Naive thymus-derived CD4-positive, alpha-beta T cell (primary cell): ENCODE data around the gene POMGNT1. TPM values are rescaled to one million over a fixed set of nuclear protein-coding genes. Genes with fewer than 3 reads are reported as not detected.

Experiments
- ATAC-seq: fragments of 150-1000 bp; cut with Tn5 transposase; 2 replicates; pipeline ENCODE4 v1.10.0; 2021; ENCODE audit warnings: mild to moderate bottlenecking, moderate library complexity
- CTCF ChIA-PET: fragments of 350-600 bp; sonication (Branson Sonifier 250); formaldehyde crosslinking; loops from one replicate; lab custom pipeline; 2021; ENCODE audit warnings: antibody characterized with exemption; lab: Charles Lee
- POLR2A ChIA-PET: fragments of 350-600 bp; sonication (Branson Sonifier 250); formaldehyde crosslinking; loops from one replicate; lab custom pipeline; 2021; ENCODE audit warnings: antibody characterized with exemption, inconsistent platforms; lab: Charles Lee
- DNase-seq, 9 donors: peaks; one replicate each; pipeline versions ENCODE4 v3.0.0 to v3.0.0-alpha.2; 2020 to 2022; ENCODE audit warnings: mixed read lengths in 1 of 9
- H3K27ac ChIP-seq: one replicate; pipeline ENCODE4 v1.7.0; 2013; ENCODE audit warnings: mild to moderate bottlenecking, low read depth, low read length, moderate library complexity
- H3K27me3 ChIP-seq, 2 donors: one replicate each; pipeline ENCODE4 v1.7.0; 2013; ENCODE audit warnings: low read length in 2 of 2, mild to moderate bottlenecking in 2 of 2, moderate library complexity in 2 of 2; ENCODE audit not compliant: control insufficient read depth in 2 of 2, insufficient read depth in 2 of 2
- H3K36me3 ChIP-seq, 3 experiments: 1 replicate in 2 of 3; 2 replicates in 1 of 3; pipeline ENCODE4 v1.7.0; 2013; ENCODE audit warnings: low read length in 3 of 3, mild to moderate bottlenecking in 3 of 3, moderate library complexity in 1 of 3; ENCODE audit not compliant: insufficient read depth in 3 of 3, control insufficient read depth in 2 of 3
- H3K4me1 ChIP-seq, 2 donors: one replicate each; pipeline ENCODE4 v1.7.0; 2013; ENCODE audit warnings: low read length in 2 of 2, mild to moderate bottlenecking in 2 of 2, moderate library complexity in 1 of 2; ENCODE audit not compliant: control insufficient read depth in 2 of 2, insufficient read depth in 2 of 2
- H3K4me3 ChIP-seq: 2 replicates; pipeline ENCODE4 v1.7.0; 2013; ENCODE audit warnings: mild to moderate bottlenecking, low read length
- H3K9me3 ChIP-seq, 3 experiments: 1 replicate in 2 of 3; 2 replicates in 1 of 3; pipeline ENCODE4 v1.7.0; 2013; ENCODE audit warnings: low read length in 3 of 3; ENCODE audit not compliant: control insufficient read depth in 2 of 3
- H3K27ac Mint-ChIP-seq, 9 donors: one replicate each; pipeline ENCODE4 v1.8.0; 2020 to 2022; ENCODE audit warnings: mixed read lengths in 9 of 9, mild to moderate bottlenecking in 8 of 9, moderate library complexity in 5 of 9, inconsistent platforms in 2 of 9
- H3K27me3 Mint-ChIP-seq, 5 donors: one replicate each; pipeline ENCODE4 v1.8.0; 2021 to 2022; ENCODE audit warnings: mixed read lengths in 5 of 5, mild to moderate bottlenecking in 1 of 5
- H3K36me3 Mint-ChIP-seq, 5 donors: one replicate each; pipeline ENCODE4 v1.8.0; 2020 to 2022; ENCODE audit warnings: mixed read lengths in 5 of 5, mild to moderate bottlenecking in 3 of 5, inconsistent platforms in 1 of 5
- H3K4me1 Mint-ChIP-seq, 7 donors: one replicate each; pipeline ENCODE4 v1.8.0; 2020 to 2022; ENCODE audit warnings: mixed read lengths in 7 of 7, mild to moderate bottlenecking in 3 of 7, inconsistent platforms in 1 of 7
- H3K4me3 Mint-ChIP-seq, 10 donors: one replicate each; pipeline ENCODE4 v1.8.0; 2020 to 2022; ENCODE audit warnings: mild to moderate bottlenecking in 10 of 10, mixed read lengths in 10 of 10, moderate library complexity in 6 of 10, inconsistent platforms in 2 of 10
- H3K9me3 Mint-ChIP-seq, 11 donors: one replicate each; pipeline ENCODE4 v1.8.0; 2020 to 2022; ENCODE audit warnings: mixed read lengths in 11 of 11, mild to moderate bottlenecking in 4 of 11, inconsistent platforms in 1 of 11, moderate library complexity in 1 of 11
- intact Hi-C, 2 donors: fragments of 100-400 bp; cut with micrococcal nuclease; formaldehyde crosslinking; loops; one replicate each; pipeline ENCODE4 v1.15.1; 2023
- polyA plus RNA-seq, 2 donors: library from polyadenylated mRNA; unstranded; fragments of 300-500 nt; fragmentation: Illumina TruSeq; gene quantifications; one replicate each; pipeline ENCODE4 v1.2.3, GENCODE V29; 2021
- total RNA-seq, 6 experiments: library from RNA in 5 of 6; stranded (reverse) in 5 of 6; gene quantifications; 1 replicate in 5 of 6; 2 replicates in 1 of 6; pipeline ENCODE4 v1.2.3 and lab custom pipeline; 2021 to 2026

Gene POMGNT1
- total and polyA plus RNA-seq, 7 experiments from 2014 or later: 34.6 to 58.6 (median 36.3) TPM

DNA sequence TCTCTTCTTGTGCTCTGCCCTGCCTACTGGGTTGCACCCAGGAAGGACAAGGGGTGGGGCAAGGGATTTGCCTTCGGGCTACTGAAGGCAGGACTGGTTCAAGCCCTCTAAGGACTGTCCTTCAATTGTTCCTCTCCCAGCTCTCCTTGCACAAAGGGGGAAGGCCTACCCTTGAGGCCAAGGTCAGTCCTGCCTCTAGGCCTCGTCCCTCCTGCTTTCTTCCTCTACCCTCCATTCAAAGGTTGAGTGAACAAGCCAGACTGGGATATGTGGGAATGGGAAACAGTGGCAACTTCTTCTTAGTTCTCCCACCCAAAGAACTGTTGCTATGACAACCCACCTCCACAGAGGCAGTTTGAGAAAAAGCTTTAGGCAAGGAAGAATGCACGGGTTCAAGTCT, 7.6 kb upstream of the POMGNT1 start:
- POLR2A ChIA-PET: no interaction called here
- Histone ChIP-seq H3K4me1 (peaks cover 0 to 3% of the 10 kb centered on the region in 2 donors), H3K27me3 (no peaks in the 10 kb centered on the region), H3K4me3 (no peak overlapping the region), H3K27ac (no peak overlapping the region), H3K36me3 (no peaks in the 10 kb centered on the region), H3K9me3 (no peaks in the 10 kb centered on the region)
- ATAC-seq (no peak), DNase-seq (no peak)
- Mint-ChIP-seq H3K9me3 (no peaks in the 10 kb centered on the region), H3K36me3 (peaks cover 0 to 1% (median 0%) of the 10 kb centered on the region in 5 donors), H3K27ac (peak overlapping the region in 1 of 9 donors; percentile 32), H3K27me3 (peaks cover 0 to 6% (median 0%) of the 10 kb centered on the region in 5 donors), H3K4me1 (peaks cover 16 to 25% (median 17%) of the 10 kb centered on the region in 7 donors), H3K4me3 (no peak overlapping the region)
- CTCF ChIA-PET: interaction anchor here (1.7 kb wide), 1 partner anchor 18 kb away, joined by 5 read pairs; no protein-coding TSS in a partner anchor
- intact Hi-C loops: no loop called here

- H3K4me3 Mint-ChIP-seq: no peak overlapping the region
- Histone ChIP-seq H3K4me1 (peaks cover 0 to 3% of the 10 kb centered on the region in 2 donors), H3K4me3 (no peak overlapping the region), H3K27me3 (no peaks in the 10 kb centered on the region), H3K9me3 (no peaks in the 10 kb centered on the region), H3K27ac (no peak overlapping the region), H3K36me3 (no peaks in the 10 kb centered on the region)
- peak overlapping the region in 2 of 9 donors; percentile 32 to 62 for H3K27ac Mint-ChIP-seq
- peaks cover 0 to 4% (median 0%) of the 10 kb centered on the region in 5 donors for H3K36me3 Mint-ChIP-seq
- ChIA-PET POLR2A (no interaction called here), CTCF (interaction anchor here (1.7 kb wide), 1 partner anchor 19 kb away, joined by 5 read pairs; no protein-coding TSS in a partner anchor)
- H3K9me3 Mint-ChIP-seq: no peaks in the 10 kb centered on the region
- peaks cover 0 to 6% (median 0%) of the 10 kb centered on the region in 5 donors for H3K27me3 Mint-ChIP-seq
- no peak for DNase-seq
- peaks cover 18 to 31% (median 19%) of the 10 kb centered on the region in 7 donors for H3K4me1 Mint-ChIP-seq
- no peak for ATAC-seq
- intact Hi-C loops: no loop called here
These were observed 6.9 kb upstream of the POMGNT1 start for GRCh38 chr1:46205141-46205540.

DNA sequence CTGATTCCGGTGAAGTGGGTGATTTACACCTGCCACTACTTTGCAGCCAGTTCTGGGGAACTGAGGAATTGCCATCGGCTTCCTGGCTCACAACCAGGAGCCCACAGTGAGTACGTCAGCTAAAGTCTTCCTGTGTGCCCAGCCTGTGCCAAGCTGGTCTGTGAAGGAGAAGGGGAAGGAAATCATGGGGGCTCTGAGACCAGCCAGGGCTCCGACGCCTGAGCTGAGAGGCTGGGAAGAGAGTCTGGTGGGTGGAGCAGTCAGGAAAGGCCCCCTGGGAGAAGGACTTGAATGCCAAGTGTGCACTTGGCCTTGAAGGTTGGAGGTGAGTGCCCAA, 6.1 kb upstream of the POMGNT1 start:
- POLR2A ChIA-PET: no interaction called here
- H3K36me3 Mint-ChIP-seq: peaks cover 0 to 4% (median 0%) of the 10 kb centered on the region in 5 donors
- CTCF ChIA-PET: interaction anchor here (1.7 kb wide), 1 partner anchor 19 kb away, joined by 5 read pairs; no protein-coding TSS in a partner anchor
- intact Hi-C loops: no loop called here
- Histone ChIP-seq H3K4me1 (peaks cover 1 to 3% of the 10 kb centered on the region in 2 donors), H3K27ac (no peak overlapping the region), H3K4me3 (no peak overlapping the region), H3K9me3 (no peaks in the 10 kb centered on the region), H3K36me3 (no peaks in the 10 kb centered on the region), H3K27me3 (no peaks in the 10 kb centered on the region)
- peaks cover 19 to 33% (median 21%) of the 10 kb centered on the region in 7 donors for H3K4me1 Mint-ChIP-seq
- H3K27ac Mint-ChIP-seq: peak overlapping the region in 3 of 9 donors; percentile 43 to 62 (median 49)
- H3K9me3 Mint-ChIP-seq: no peaks in the 10 kb centered on the region
- peak overlapping the region; percentile 3 to 96 (median 84) for H3K4me3 Mint-ChIP-seq
- H3K27me3 Mint-ChIP-seq: peaks cover 0 to 6% (median 0%) of the 10 kb centered on the region in 5 donors
- DNase-seq (no peak), ATAC-seq (no peak)

DNA sequence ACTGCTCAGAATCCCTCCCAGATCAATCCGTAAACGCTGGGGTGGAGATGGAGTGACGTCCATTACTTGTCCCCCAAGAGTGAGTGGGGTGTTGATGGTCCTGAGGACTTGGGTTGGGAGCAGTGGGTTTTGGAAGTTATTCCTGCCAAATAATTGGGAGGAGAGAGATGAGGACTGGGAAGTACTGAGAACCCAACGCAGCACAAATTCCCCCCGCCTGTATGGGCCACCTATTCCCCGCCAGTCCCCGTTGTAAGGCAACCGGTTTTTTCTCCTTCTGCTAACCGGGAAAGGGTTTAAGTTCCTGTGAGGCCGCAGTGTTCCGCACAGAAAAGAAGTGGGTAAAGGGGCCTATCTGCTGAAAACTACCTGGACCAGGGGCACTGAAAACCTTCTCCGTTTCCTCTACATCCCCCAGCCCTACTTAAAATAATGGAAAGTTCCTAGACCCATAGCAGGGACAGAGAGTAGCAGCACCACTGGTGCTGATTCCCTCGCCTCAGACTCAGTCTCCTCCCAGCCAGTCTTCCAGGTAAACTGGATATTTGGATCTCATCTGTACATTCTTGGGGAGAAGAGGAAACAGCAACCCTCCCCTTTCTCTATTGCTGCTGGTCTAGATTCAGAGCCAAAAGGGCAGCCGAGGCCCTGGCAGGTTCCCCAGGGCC, 5.6 kb upstream of the POMGNT1 start:
- Histone ChIP-seq H3K9me3 (no peaks in the 10 kb centered on the region), H3K4me1 (peaks cover 3 to 6% of the 10 kb centered on the region in 2 donors), H3K4me3 (peak overlapping the region; percentile 63), H3K36me3 (no peaks in the 10 kb centered on the region), H3K27me3 (no peaks in the 10 kb centered on the region), H3K27ac (no peak overlapping the region)
- peaks cover 0 to 6% (median 0%) of the 10 kb centered on the region in 5 donors for H3K27me3 Mint-ChIP-seq
- H3K9me3 Mint-ChIP-seq: no peaks in the 10 kb centered on the region
- CTCF ChIA-PET: interaction anchor here (1.3 kb wide), 1 partner anchor 20 kb away, joined by 6 read pairs; no protein-coding TSS in a partner anchor
- ATAC-seq: no peak
- H3K36me3 Mint-ChIP-seq: peaks cover 0 to 4% (median 0%) of the 10 kb centered on the region in 5 donors
- H3K27ac Mint-ChIP-seq: peak overlapping the region in 3 of 9 donors; percentile 43 to 70 (median 49)
- peaks cover 19 to 37% (median 24%) of the 10 kb centered on the region in 7 donors for H3K4me1 Mint-ChIP-seq
- H3K4me3 Mint-ChIP-seq: peak overlapping the region; percentile 3 to 96 (median 88)
- POLR2A ChIA-PET: no interaction called here
- intact Hi-C loops: no loop called here
- no peak for DNase-seq

DNA sequence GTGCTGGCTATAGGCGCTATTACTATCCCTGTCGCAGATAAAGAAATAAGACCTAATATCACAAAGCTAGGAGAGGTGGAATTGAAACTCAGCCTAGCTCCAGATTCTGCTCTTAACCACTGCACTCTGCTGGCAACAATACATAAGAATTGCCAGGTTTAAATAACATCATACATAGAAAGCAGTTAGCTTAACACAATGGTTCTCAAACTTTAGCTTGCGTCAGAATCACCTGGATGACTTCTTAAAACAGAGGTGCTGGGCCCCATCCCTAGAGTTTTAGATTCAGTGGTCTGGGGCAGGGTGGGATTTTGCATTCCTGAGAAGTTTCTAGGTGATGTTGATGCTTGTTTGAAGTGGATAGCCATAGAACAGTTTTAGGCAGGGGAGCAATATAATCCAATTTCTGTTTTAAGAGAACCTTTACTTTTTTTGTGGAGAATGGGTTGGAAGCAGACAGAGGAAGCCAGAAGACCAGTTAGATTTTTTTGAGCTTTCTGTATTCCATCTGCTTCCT, 1.1 kb upstream of the POMGNT1 start:
- H3K4me1 ChIP-seq: peaks cover 16 to 22% of the 10 kb centered on the region in 2 donors
- H3K27ac Mint-ChIP-seq: peak overlapping the region in 8 of 9 donors; percentile 6 to 83 (median 50)
- no peak for ATAC-seq

GRCh38 chr1:46197560-46197963, 672 bp downstream of the POMGNT1 start:
- Histone ChIP-seq H3K4me1 (peaks cover 13 to 22% of the 10 kb centered on the region in 2 donors), H3K4me3 (peak overlapping the region; percentile 84), H3K27me3 (no peaks in the 10 kb centered on the region), H3K9me3 (no peaks in the 10 kb centered on the region), H3K36me3 (peaks cover 0 to 43% (median 4%) of the 10 kb centered on the region in 3 experiments), H3K27ac (peak overlapping the region; percentile 90)
- intact Hi-C loops: no loop called here
- DNase-seq (no peak), ATAC-seq (no peak)
- Mint-ChIP-seq H3K27me3 (peaks cover 0 to 1% (median 0%) of the 10 kb centered on the region in 5 donors), H3K36me3 (peaks cover 0 to 21% (median 6%) of the 10 kb centered on the region in 5 donors), H3K9me3 (no peaks in the 10 kb centered on the region), H3K4me1 (peaks cover 13 to 38% (median 24%) of the 10 kb centered on the region in 7 donors), H3K27ac (peak overlapping the region in 6 of 9 donors; percentile 56 to 90 (median 72)), H3K4me3 (peak overlapping the region; percentile 75 to 88 (median 84))
- ChIA-PET CTCF (no interaction called here), POLR2A (interaction anchor here (1.3 to 2.1 kb wide), 3 partner anchors 31 to 51 kb away, joined by 3 to 7 read pairs (median 5); no protein-coding TSS in a partner anchor)

More for the DNA sequence above, 1.1 kb upstream of the POMGNT1 start:
- Histone ChIP-seq H3K27ac (no peak overlapping the region), H3K4me3 (no peak overlapping the region), H3K36me3 (peaks cover 0 to 26% (median 4%) of the 10 kb centered on the region in 3 experiments), H3K9me3 (no peaks in the 10 kb centered on the region), H3K27me3 (no peaks in the 10 kb centered on the region)
- no peak for DNase-seq
- ChIA-PET POLR2A (interaction anchor here (2.1 kb wide), 1 partner anchor 45 kb away, joined by 5 read pairs; no protein-coding TSS in a partner anchor), CTCF (no interaction called here)
- peaks cover 27 to 54% (median 39%) of the 10 kb centered on the region in 7 donors for H3K4me1 Mint-ChIP-seq
- peak overlapping the region; percentile 78 to 88 (median 84) for H3K4me3 Mint-ChIP-seq
- intact Hi-C loops: loop anchor here in 1 of 2 donors (2.0 kb wide), 1 partner anchor 24 kb away; no protein-coding TSS in a partner anchor
- no peaks in the 10 kb centered on the region for H3K9me3 Mint-ChIP-seq
- H3K36me3 Mint-ChIP-seq: peaks cover 0 to 13% (median 6%) of the 10 kb centered on the region in 5 donors
- H3K27me3 Mint-ChIP-seq: peaks cover 0 to 6% (median 0%) of the 10 kb centered on the region in 5 donors
